K562 (cell line): ENCODE measurements around the gene APOM. TPM values are rescaled to one million over a fixed set of nuclear protein-coding genes. Genes with fewer than 3 reads are reported as not detected.

ENCODE experiments used
- ATAC-seq: fragments of 200-7000 bp; cut with Tn5 transposase; 3 replicates; pipeline ENCODE4 v1.9.1; 2020; ENCODE audit warnings: moderate library complexity
- BruUV-seq: library from RNA; stranded (reverse); fragments of 400-500 nt; replicated peaks from 2 replicates; lab custom pipeline; 2021; lab: Mats Ljungman, UMichigan
- CTCF ChIA-PET: fragments of 300-600 bp; formaldehyde crosslinking; extraction: SDS; loops from one replicate; lab custom pipeline; 2021; ENCODE audit warnings: low intra/inter-chr PET ratio; lab: Yijun Ruan, JAX
- POLR2A ChIA-PET: fragments of 300-600, 350-650 bp; sonication (Branson Sonifier 250); formaldehyde crosslinking; extraction: SDS; loops from one replicate; lab custom pipeline; 2021; ENCODE audit warnings: antibody characterized with exemption, inconsistent platforms; lab: Yijun Ruan, JAX
- DNase-seq, 4 experiments: peaks; one replicate each; pipeline versions ENCODE4 v3.0.0 to v3.0.0-alpha.2; 2011 to 2018; ENCODE audit warnings: low spot score in 3 of 4, mixed read lengths in 3 of 4; ENCODE audit errors: extremely low read depth in 1 of 4
- FAIRE-seq: peaks from 2 replicates; lab custom pipeline; 2011; peaks lifted over from hg19 to GRCh38; lab: Jason Lieb, UNC
- H2AFZ ChIP-seq: 2 replicates; pipeline ENCODE4 v1.6.0; 2011; ENCODE audit warnings: low read depth, low read length, control low read depth, inconsistent platforms
- H3K27ac ChIP-seq: fragments of 200-600 bp; 3 replicates; pipeline ENCODE4 v1.8.0; 2011; ENCODE audit warnings: low read depth, mild to moderate bottlenecking, control low read depth, inconsistent platforms, low read length, moderate library complexity, mixed read lengths; ENCODE audit errors: extremely low read depth
- H3K27me3 ChIP-seq, 2 experiments: fragments of 300-600 bp in 1 of 2; 2 replicates in 1 of 2; 3 replicates in 1 of 2; pipeline versions ENCODE4 v1.6.0 to v1.8.0; 2011; ENCODE audit warnings: inconsistent platforms in 2 of 2, low read length in 2 of 2, mild to moderate bottlenecking in 1 of 2, mixed read lengths in 1 of 2, moderate library complexity in 1 of 2; ENCODE audit not compliant: control insufficient read depth in 2 of 2, insufficient read depth in 2 of 2
- H3K36me3 ChIP-seq: fragments of 300-600 bp; 3 replicates; pipeline ENCODE4 v1.8.0; 2011; ENCODE audit warnings: mild to moderate bottlenecking, low read length, inconsistent platforms; ENCODE audit not compliant: control insufficient read depth, insufficient read depth
- H3K4me1 ChIP-seq, 2 experiments: fragments of 200-600 bp in 1 of 2; replicated peaks in 1 of 2; 2 replicates in 1 of 2; 3 replicates in 1 of 2; pipeline versions ENCODE4 v1.5.1 to v1.8.0; 2011; ENCODE audit warnings: inconsistent platforms in 2 of 2, low read length in 2 of 2, mild to moderate bottlenecking in 1 of 2, mixed read lengths in 1 of 2, moderate library complexity in 1 of 2; ENCODE audit not compliant: control insufficient read depth in 2 of 2, insufficient read depth in 2 of 2
- H3K4me2 ChIP-seq: 2 replicates; pipeline ENCODE4 v1.6.1; 2011; ENCODE audit warnings: low read length, control low read depth, inconsistent platforms, mixed read lengths; ENCODE audit not compliant: insufficient read depth
- H3K4me3 ChIP-seq: fragments of 200-600 bp; sonication (generic), shearing (Covaris generic); 2 replicates; pipeline ENCODE4 v1.5.1; 2016; ENCODE audit warnings: control low read depth, inconsistent platforms
- H3K79me2 ChIP-seq: fragments of 200-600 bp; 3 replicates; pipeline ENCODE4 v1.8.0; 2011; ENCODE audit warnings: low read length, inconsistent platforms; ENCODE audit not compliant: control insufficient read depth, insufficient read depth
- H3K9ac ChIP-seq, 2 experiments: 2 replicates each; pipeline versions ENCODE4 v1.6.0 to v1.6.1; 2011; ENCODE audit warnings: low read depth in 2 of 2, low read length in 2 of 2, control low read depth in 1 of 2, inconsistent platforms in 1 of 2, mild to moderate bottlenecking in 1 of 2, mixed read lengths in 1 of 2; ENCODE audit not compliant: insufficient read depth in 1 of 2
- H3K9me1 ChIP-seq: one replicate; pipeline ENCODE4 v1.6.0; 2011; ENCODE audit warnings: inconsistent platforms, mild to moderate bottlenecking, low read length, moderate library complexity; ENCODE audit not compliant: control insufficient read depth, insufficient read depth
- H3K9me3 ChIP-seq: replicated peaks from 2 replicates; pipeline ENCODE4 v1.5.1; 2011; ENCODE audit warnings: low read depth, low read length, inconsistent platforms; ENCODE audit not compliant: control insufficient read depth, insufficient read depth
- H4K20me1 ChIP-seq: replicated peaks from 2 replicates; pipeline ENCODE4 v1.6.1; 2011; ENCODE audit warnings: low read length, inconsistent platforms, mixed read lengths; ENCODE audit not compliant: control insufficient read depth, insufficient read depth
- ARHGAP35 ChIP-seq: fragments of 450-650 bp; IDR thresholded peaks from 2 replicates; pipeline ENCODE4 v1.6.1; 2018; ENCODE audit not compliant: partially characterized antibody
- E2F8 ChIP-seq: fragments of 450-650 bp; IDR thresholded peaks from 2 replicates; pipeline ENCODE4 v1.7.1; 2018; ENCODE audit warnings: mild to moderate bottlenecking, low read depth; ENCODE audit not compliant: partially characterized antibody
- ELF4 ChIP-seq: fragments of 450-650 bp; formaldehyde crosslinking; IDR thresholded peaks from 2 replicates; pipeline ENCODE4 v1.4.0; 2022; ENCODE audit warnings: missing genetic modification characterization
- POLR2A ChIP-seq: fragments of 450-650 bp; conservative IDR thresholded peaks from 2 replicates; pipeline ENCODE4 v1.6.1; 2016
- POLR2G ChIP-seq: fragments of 200-400 bp; formaldehyde crosslinking; IDR thresholded peaks from 2 replicates; pipeline ENCODE4 v1.6.1; 2017; ENCODE audit warnings: low read depth, mild to moderate bottlenecking, antibody characterized with exemption, low read length, moderate library complexity
- RBFOX2 ChIP-seq: fragments of 200-400 bp; formaldehyde crosslinking; IDR thresholded peaks from 2 replicates; pipeline ENCODE4 v1.6.1; 2017; ENCODE audit warnings: low read depth, mild to moderate bottlenecking, low read length, moderate library complexity
- SAP30 ChIP-seq: fragments of 200-600 bp; sonication (generic); IDR thresholded peaks from 2 replicates; pipeline ENCODE4 v1.6.1; 2012; ENCODE audit warnings: borderline replicate concordance, low read depth, mild to moderate bottlenecking, moderate library complexity, low read length, control low read depth, inconsistent platforms; ENCODE audit not compliant: insufficient read depth, poor library complexity, severe bottlenecking
- SUPT5H ChIP-seq: fragments of 450-650 bp; IDR thresholded peaks from 2 replicates; pipeline ENCODE4 v1.6.1; 2016
- ZNF140 ChIP-seq: fragments of 250-450 bp; sonication (Bioruptor Pico); IDR thresholded peaks from 2 replicates; pipeline ENCODE4 v1.8.0; 2021; ENCODE audit warnings: moderate library complexity, mild to moderate bottlenecking, inconsistent platforms
- WGBS: fragments of 100-300 bp; shearing (Covaris generic); methylation state at CpG from one replicate; pipeline ENCODE4 v1.1.6; 2016; ENCODE audit warnings: low coverage, mixed read lengths; ENCODE audit not compliant: insufficient coverage; ENCODE audit errors: missing lambda C conversion rate; 5-methylcytosine and 5-hydroxymethylcytosine counted together
- in situ Hi-C: fragments of 300-500 bp; cut with MboI; formaldehyde crosslinking; loops from 4 replicates; pipeline ENCODE4 v1.15.0; 2018; ENCODE audit warnings: inconsistent platforms, mixed read lengths
- intact Hi-C: fragments of 100-400 bp; cut with micrococcal nuclease; formaldehyde crosslinking; loops from 2 replicates; pipeline ENCODE4 v1.14.2; 2022
- polyA plus RNA-seq, 8 experiments: library from polyadenylated mRNA; depleted of rRNA in 4 of 8; stranded (reverse) in 5 of 8; unstranded in 3 of 8; fragments of >200 nt; fragmentation: Nextera tagmentation in 2 of 8; fragmentation: Illumina TruSeq in 1 of 8; extraction: Ambion mirVana in 2 of 8; extraction: Trizol in 1 of 8; gene quantifications; 2 replicates each; pipeline versions ENCODE4 v1.2.1 to v1.2.3, GENCODE V29; 2011 to 2014; ENCODE audit warnings: inconsistent platforms in 1 of 8, missing spikeins in 1 of 8
- total RNA-seq, 7 experiments: library from RNA; depleted of rRNA in 6 of 7; stranded (reverse); fragments of >200 nt in 6 of 7; fragmentation: Illumina TruSeq in 2 of 7; extraction: Trizol in 2 of 7; gene quantifications; 2 replicates each; pipeline versions ENCODE4 v1.2.1 to v1.2.3, GENCODE V29; 2011 to 2021; ENCODE audit warnings: low replicate concordance in 1 of 7

APOM gene
- total and polyA plus RNA-seq, 9 of the 15 experiments (the other 6 are each of a cell fraction or from before 2014, with no cell fraction given) = 5.7 to 24.3 (median 10.4) TPM

GRCh38 chr6:31630177-31630934 lies 25.3 kb upstream of the APOM start (continued):
- TF ChIP-seq ELF4 (no peak), SUPT5H (peak; percentile 54), E2F8 (peak; percentile 14), POLR2A (peak; percentile 68), ZNF140 (no peak)

- in situ Hi-C loops = no loop called here
- Histone ChIP-seq H3K27ac (no peak overlapping the region), H3K9me3 (no peaks in the 10 kb centered on the region), H3K79me2 (peaks cover 26% of the 10 kb centered on the region), H2AFZ (no peak overlapping the region), H3K4me3 (no peak overlapping the region), H3K4me2 (no peak overlapping the region), H4K20me1 (peaks cover 24% of the 10 kb centered on the region), H3K36me3 (peaks cover 100% of the 10 kb centered on the region), H3K27me3 (no peaks in the 10 kb centered on the region), H3K9ac (no peak overlapping the region), H3K4me1 (peaks cover 0 to 22% of the 10 kb centered on the region in 2 experiments; a peak in 1 of 5 replicates), H3K9me1 (no peaks in the 10 kb centered on the region)
- FAIRE-seq = no peak
- no peak for DNase-seq
- TSS peak; percentile 13 for BruUV-seq
- no peak for TF ChIP-seq SAP30
- peak; percentile 60; the same call in 1 of the 2 replicates for TF ChIP-seq RBFOX2
- TF ChIP-seq ARHGAP35 = no peak
- TF ChIP-seq POLR2G = peak; percentile 73
- ChIA-PET CTCF (interaction anchor here (0.5 kb wide), 1 partner anchor 202 kb away, joined by 3 read pairs; no protein-coding TSS in a partner anchor), POLR2A (interaction anchor here (0.8 to 14.8 kb wide), 3 partner anchors 5 to 21 kb away, joined by 10 to 274 read pairs (median 274); partner anchors contain the start of genes BAG6 and PRRC2A)
- intact Hi-C loops = no loop called here
- peak; percentile 6 for ATAC-seq
- WGBS = 92% methylated on average over 15 of the region's 16 CpGs
These were observed 24.5 kb upstream of the APOM start for GRCh38 chr6:31631209-31631608.
